Esophagus (tissue), 2 donors: ENCODE results near the gene HSD17B2. TPM values are rescaled to one million over a fixed set of nuclear protein-coding genes. Genes with fewer than 3 reads are reported as not detected.
A peak's percentile ranks its signal among the peaks of the same experiment; 100 is the strongest.

Experiments used
- H3K27ac ChIP-seq, 2 donors: one replicate each; pipeline ENCODE4 v1.5.1; 2013; ENCODE audit warnings: low read depth in 2 of 2, mild to moderate bottlenecking in 2 of 2, inconsistent platforms in 1 of 2, low read length in 1 of 2, moderate library complexity in 1 of 2
- H3K27me3 ChIP-seq, 2 donors: one replicate each; pipeline ENCODE4 v1.6.1; 2013; ENCODE audit warnings: low read length in 2 of 2, control low read depth in 1 of 2, mild to moderate bottlenecking in 1 of 2; ENCODE audit not compliant: insufficient read depth in 2 of 2, control insufficient read depth in 1 of 2
- H3K36me3 ChIP-seq, 2 donors: one replicate each; pipeline ENCODE4 v1.6.1; 2013; ENCODE audit warnings: low read length in 1 of 2; ENCODE audit not compliant: control insufficient read depth in 2 of 2, insufficient read depth in 2 of 2
- H3K4me1 ChIP-seq, 2 donors: one replicate each; pipeline ENCODE4 v1.6.1; 2013; ENCODE audit warnings: low read length in 1 of 2; ENCODE audit not compliant: control insufficient read depth in 2 of 2, insufficient read depth in 2 of 2
- H3K4me3 ChIP-seq, 2 donors: one replicate each; pipeline ENCODE4 v1.5.1; 2013; ENCODE audit warnings: low read length in 2 of 2, mild to moderate bottlenecking in 2 of 2, low read depth in 1 of 2, moderate library complexity in 1 of 2
- H3K9me3 ChIP-seq, 2 donors: one replicate each; pipeline ENCODE4 v1.6.1; 2013; ENCODE audit warnings: mild to moderate bottlenecking in 2 of 2, low read depth in 1 of 2, low read length in 1 of 2, moderate library complexity in 1 of 2; ENCODE audit not compliant: control insufficient read depth in 2 of 2, insufficient read depth in 1 of 2
- WGBS, 2 donors: extraction: QIAGEN DNeasy Blood & Tissue Kit; methylation state at CpG; one replicate each; pipeline ENCODE4 v1.1.7; 2013; 5-methylcytosine and 5-hydroxymethylcytosine counted together
- polyA plus RNA-seq, 2 donors: library from polyadenylated mRNA; stranded (reverse); fragments of 200-250 nt; gene quantifications; one replicate each; pipeline ENCODE4 v1.2.3, GENCODE V29; 2013
- donor health status: healthy with polysubstance abuse.
- donor health status: Bipolar disorder and iron deficiency.

Gene HSD17B2
- polyA plus RNA-seq, 2 donors, result 1.0 to 9.5 TPM

DNA sequence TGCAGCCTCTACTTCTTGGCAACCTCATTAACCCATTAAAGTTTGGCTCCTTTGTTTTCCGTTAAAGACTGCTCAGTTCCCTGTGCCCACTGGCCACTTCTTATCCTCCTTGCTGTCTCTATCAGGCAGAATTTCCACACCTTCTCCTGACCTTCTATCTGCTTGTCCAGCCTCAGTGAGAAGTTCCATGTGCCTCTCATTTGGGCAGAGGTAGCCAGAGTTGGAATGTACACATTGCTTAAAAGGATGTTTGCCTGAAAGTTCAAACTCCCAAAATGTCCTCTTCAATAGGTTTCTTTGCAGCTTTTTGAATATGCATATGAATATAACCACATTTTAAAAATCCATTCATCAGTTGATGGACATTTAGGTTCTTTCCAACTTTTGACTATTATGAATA lies 47.0 kb downstream of the HSD17B2 start:
- Histone ChIP-seq H3K27ac (no peak overlapping the region), H3K9me3 (no peaks in the 10 kb centered on the region), H3K4me1 (no peaks in the 10 kb centered on the region), H3K27me3 (no peaks in the 10 kb centered on the region), H3K36me3 (no peaks in the 10 kb centered on the region), H3K4me3 (no peak overlapping the region)
- 76 to 85% methylated on average over 1 of the region's 1 CpG for WGBS, 2 donors

DNA sequence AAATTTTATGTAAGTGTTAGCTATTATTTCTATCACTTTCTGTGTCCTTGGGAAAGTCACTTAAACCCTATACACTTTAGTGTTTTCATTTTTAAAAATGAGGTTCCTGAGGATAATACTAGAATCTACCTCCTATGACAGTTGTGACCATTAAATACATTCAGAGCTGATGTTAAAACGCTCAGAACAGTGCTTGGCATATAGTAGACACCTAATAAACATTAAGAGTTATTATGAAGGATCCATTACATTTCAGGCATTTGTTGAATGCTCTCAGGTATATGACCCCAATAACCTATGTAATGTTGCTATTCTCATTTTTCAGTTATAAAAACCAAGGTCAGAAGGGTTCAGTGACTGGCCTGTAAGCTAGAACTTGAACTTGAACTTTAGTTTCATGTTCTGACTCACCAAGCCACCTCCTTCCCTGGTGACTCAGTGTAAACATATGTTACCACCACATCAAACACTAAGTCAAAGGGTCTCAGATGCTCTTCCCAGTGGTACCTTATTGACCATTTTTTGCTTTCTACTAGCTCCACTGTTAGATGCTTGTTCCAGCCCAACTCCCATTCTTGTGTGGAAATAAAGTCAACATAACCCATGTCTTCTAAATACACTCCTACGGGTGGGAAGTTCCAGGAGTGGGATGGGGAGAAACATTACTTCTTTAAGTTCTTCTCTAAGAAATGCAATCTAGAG lies 47.6 kb downstream of the HSD17B2 start:
- no peak overlapping the region for H3K27ac ChIP-seq
- H3K9me3 ChIP-seq, result no peaks in the 10 kb centered on the region
- WGBS, 2 donors, result 71 to 76% methylated on average over 2 of the region's 2 CpGs
- no peaks in the 10 kb centered on the region for H3K36me3 ChIP-seq
- H3K4me3 ChIP-seq, result no peak overlapping the region
- H3K4me1 ChIP-seq, result no peaks in the 10 kb centered on the region
- H3K27me3 ChIP-seq, result no peaks in the 10 kb centered on the region

DNA sequence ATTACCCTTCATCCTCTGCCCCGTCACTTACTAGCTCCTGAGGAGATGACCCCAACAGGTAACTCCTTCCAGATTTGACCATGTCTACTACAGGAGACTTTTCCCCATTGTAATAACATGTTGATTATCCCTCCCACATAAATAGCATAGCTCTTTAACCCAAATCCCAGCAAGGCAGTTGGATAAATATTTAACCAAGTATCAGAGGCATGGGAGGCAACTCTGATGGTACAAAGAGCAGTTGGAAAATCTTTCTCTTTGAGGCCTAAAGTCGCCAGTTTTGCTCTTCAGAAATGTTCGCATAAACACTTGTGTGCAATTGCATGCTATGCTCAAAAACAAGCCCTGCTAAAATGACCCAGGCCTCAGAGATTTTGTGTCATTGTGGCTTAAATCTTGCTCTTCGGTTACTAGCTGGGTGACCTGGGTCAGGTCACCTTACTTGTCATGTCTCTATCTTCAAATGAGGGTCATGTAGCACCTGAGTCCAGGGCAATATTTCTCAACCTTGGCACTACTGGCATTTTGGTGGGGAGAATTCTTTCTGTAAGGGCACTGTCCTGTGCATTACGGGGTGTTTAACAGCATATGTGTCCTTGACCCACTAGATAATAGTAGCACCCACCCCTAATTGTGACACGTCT lies 48.8 kb downstream of the HSD17B2 start:
- Histone ChIP-seq H3K36me3 (no peaks in the 10 kb centered on the region), H3K4me1 (no peaks in the 10 kb centered on the region), H3K27me3 (no peaks in the 10 kb centered on the region), H3K9me3 (no peaks in the 10 kb centered on the region), H3K4me3 (no peak overlapping the region), H3K27ac (no peak overlapping the region)
- 78 to 87% methylated on average over 6 of the region's 6 CpGs for WGBS, 2 donors

DNA sequence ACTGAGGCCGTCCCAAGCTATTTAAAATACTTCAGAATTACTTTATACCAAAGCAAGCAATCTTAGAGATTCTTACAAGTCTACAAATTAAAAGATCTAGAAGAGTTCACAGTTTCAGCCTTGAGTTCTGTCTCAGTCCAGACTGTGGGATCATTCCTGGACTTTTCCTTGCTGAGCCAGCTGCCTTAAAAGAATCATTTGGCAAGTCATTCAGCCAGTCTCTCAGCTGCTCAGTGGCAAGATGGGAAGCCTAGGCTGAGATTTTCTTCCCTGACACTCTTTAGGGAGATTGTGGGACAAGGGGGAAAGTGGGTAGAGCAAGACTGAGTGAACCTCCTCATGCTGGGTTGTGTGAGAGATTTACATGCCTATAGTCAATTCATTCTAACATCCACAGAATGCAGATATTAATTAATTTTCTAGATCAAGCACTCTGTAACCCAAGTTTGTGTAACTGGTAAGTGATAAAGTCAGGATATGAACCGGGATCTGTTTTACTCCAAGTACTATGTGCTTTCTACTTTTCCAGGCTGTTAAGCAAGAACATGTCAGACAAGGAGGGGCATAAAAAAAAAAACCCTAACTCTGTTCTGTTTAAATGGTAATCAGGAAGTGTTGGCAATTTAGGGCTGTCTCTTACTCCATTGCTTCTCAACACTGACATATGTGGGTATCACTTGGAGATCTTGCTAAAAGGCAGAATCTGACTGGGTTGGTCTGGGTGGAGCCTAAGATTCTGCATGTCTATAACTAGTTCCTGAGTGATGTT lies 50.1 kb downstream of the HSD17B2 start:
- no peaks in the 10 kb centered on the region for H3K4me1 ChIP-seq
- H3K27me3 ChIP-seq, result no peaks in the 10 kb centered on the region
- 56 to 70% methylated on average over 2 of the region's 2 CpGs for WGBS, 2 donors
- H3K36me3 ChIP-seq, result no peaks in the 10 kb centered on the region
- no peak overlapping the region for H3K4me3 ChIP-seq
- no peaks in the 10 kb centered on the region for H3K9me3 ChIP-seq
- H3K27ac ChIP-seq, result no peak overlapping the region

DNA sequence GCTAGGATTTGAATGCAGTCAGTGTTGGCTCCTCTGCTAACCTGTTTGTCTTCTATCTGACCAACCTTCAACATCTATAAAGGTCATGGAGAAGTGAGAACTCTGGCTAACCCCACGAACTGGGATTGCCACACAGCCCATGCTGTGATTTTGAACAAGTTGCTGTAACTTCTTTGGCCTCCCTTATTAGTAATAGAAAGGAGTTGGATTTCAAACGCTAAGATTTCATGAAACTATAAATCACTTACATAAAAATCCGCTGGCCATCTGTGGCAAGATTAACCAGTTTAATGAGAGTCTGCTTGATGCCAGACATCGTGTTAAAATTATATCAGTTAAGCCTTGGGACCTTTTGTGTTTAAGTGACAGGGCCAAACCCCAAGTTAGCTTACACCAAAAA lies 53.4 kb downstream of the HSD17B2 start:
- Histone ChIP-seq H3K4me1 (no peaks in the 10 kb centered on the region), H3K9me3 (no peaks in the 10 kb centered on the region), H3K27me3 (no peaks in the 10 kb centered on the region), H3K27ac (peak overlapping the region in 1 of 2 donors; percentile 36), H3K36me3 (no peaks in the 10 kb centered on the region), H3K4me3 (no peak overlapping the region)
- WGBS, 2 donors, result 56 to 60% methylated on average over 4 of the region's 4 CpGs

DNA sequence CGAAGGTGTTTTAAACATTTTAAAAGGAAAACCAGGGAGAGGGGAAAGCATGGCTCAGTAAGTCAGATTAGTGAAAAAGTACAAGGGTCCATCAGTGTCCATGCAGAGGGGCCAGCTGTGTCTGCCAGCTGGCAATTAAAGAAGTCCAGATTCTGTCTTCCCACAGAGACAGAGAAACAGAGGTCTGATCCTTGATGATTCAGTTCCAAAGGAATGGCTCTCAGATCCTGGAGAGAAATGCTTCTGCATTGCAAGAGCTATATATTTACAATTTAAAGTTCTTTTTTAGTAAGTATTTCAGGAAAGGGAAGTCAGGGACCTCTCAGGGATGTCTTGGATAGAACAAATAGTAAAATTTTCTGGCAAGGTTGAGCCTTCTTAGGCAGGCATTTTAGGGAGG lies 56.2 kb downstream of the HSD17B2 start:
- H3K27ac ChIP-seq, result no peak overlapping the region
- no peaks in the 10 kb centered on the region for H3K27me3 ChIP-seq
- no peaks in the 10 kb centered on the region for H3K36me3 ChIP-seq
- H3K4me1 ChIP-seq, result no peaks in the 10 kb centered on the region
- H3K4me3 ChIP-seq, result no peak overlapping the region
- 92 to 93% methylated on average over 1 of the region's 1 CpG for WGBS, 2 donors
- H3K9me3 ChIP-seq, result no peaks in the 10 kb centered on the region

DNA sequence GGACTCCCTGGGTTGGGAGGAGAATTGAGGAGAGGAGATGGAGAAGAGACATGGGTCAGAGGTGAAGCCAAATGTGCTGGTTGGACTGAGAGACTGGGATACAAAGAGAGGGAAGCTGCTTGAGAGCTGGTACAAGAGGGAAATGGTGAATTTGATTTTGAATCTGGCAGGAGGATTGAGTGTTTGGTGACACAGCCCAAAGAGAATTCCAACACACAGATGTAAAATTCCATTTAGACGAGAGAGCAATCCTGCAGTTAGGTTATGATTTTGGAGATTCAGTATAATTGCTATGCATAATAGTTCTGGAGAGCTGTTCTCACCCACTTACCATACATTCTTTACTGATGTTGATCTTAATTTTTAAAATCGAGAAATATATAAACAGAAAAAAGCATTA lies 57.7 kb downstream of the HSD17B2 start:
- no peak overlapping the region for H3K27ac ChIP-seq
- 80 to 81% methylated on average over 2 of the region's 2 CpGs for WGBS, 2 donors
- no peaks in the 10 kb centered on the region for H3K36me3 ChIP-seq
- H3K4me1 ChIP-seq, result no peaks in the 10 kb centered on the region
- H3K27me3 ChIP-seq, result no peaks in the 10 kb centered on the region
- no peaks in the 10 kb centered on the region for H3K9me3 ChIP-seq
- no peak overlapping the region for H3K4me3 ChIP-seq

DNA sequence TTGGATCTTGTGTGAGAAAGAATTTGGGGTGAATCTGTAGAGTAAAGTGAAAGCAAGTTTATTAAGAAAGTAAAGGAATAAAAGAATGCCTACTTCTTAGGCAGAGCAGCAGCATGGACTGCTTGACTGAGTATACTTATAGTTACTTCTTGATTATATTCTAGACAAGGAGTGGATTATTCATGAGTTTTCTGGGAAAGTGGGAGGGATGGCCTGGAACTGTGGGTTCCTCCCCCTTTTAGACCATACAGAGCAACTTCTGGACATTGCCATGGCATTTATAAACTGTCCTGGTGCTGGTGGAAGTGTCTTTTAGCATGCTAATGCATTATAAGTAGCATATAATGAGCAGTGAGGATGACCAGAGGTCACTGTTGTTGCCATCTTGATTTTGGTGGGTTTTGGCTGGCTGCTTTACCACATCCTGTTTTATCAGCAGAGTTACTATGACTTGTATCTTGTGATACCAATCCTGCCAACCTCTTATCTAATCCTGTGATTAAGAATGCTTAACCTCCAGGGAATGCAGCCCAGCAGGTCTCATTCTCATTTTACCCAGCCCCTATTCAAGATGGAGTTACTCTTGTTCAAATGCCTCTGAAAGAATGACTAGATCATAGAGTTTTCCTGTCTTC lies 58.7 kb downstream of the HSD17B2 start:
- no peaks in the 10 kb centered on the region for H3K27me3 ChIP-seq
- no peak overlapping the region for H3K4me3 ChIP-seq
- no peaks in the 10 kb centered on the region for H3K4me1 ChIP-seq
- H3K36me3 ChIP-seq, result no peaks in the 10 kb centered on the region
- no peaks in the 10 kb centered on the region for H3K9me3 ChIP-seq
- no peak overlapping the region for H3K27ac ChIP-seq

DNA sequence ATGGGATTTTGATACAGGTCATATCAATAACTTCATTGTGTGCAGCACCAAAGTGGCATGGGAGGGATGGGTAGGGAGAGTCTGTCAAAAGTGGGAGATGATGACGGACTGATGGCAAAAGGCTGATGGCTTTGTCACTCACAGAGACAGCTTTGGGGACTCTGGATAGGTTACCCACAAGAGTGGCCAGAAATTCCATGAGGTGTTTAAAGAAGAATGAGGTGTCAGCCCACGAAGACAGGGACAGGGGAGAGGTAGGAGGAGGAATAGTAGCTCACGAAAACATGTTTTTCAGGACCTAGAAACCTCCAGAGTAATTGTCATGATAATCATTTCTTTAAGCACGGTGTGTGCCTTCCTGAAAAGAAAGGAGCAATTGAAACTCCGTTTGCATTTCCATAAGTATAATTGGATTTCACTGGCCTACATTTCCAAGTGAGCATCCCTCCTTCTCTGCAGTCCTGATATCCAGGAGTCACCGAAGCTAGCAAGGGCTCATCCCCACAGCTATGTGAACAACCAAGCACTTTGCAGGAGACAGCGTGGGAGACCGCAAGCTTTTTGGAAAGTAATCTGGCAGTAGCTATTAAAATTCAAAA lies 60.0 kb downstream of the HSD17B2 start:
- Histone ChIP-seq H3K9me3 (no peaks in the 10 kb centered on the region), H3K27ac (no peak overlapping the region), H3K4me3 (no peak overlapping the region), H3K4me1 (no peaks in the 10 kb centered on the region), H3K36me3 (no peaks in the 10 kb centered on the region), H3K27me3 (no peaks in the 10 kb centered on the region)
- 54 to 58% methylated on average over 8 of the region's 8 CpGs for WGBS, 2 donors
